Glutamatergic neuron (in vitro differentiated cells): ENCODE results near the gene PCGF1. TPM values are rescaled to one million over a fixed set of nuclear protein-coding genes. Genes with fewer than 3 reads are reported as not detected.
A peak's percentile ranks its signal among the peaks of the same experiment; 100 is the strongest.

Source experiments
- DNase-seq: peaks from one replicate; pipeline ENCODE4 v3.0.0; 2022
- H3K27ac Mint-ChIP-seq: one replicate; pipeline ENCODE4 v1.8.0; 2020; ENCODE audit warnings: mild to moderate bottlenecking, mixed read lengths, inconsistent platforms; ENCODE audit not compliant: unreplicated experiment
- H3K27me3 Mint-ChIP-seq: one replicate; pipeline ENCODE4 v1.8.0; 2020; ENCODE audit warnings: mild to moderate bottlenecking, moderate library complexity, mixed read lengths, inconsistent platforms; ENCODE audit not compliant: unreplicated experiment
- H3K36me3 Mint-ChIP-seq: one replicate; pipeline ENCODE4 v1.8.0; 2020; ENCODE audit warnings: mild to moderate bottlenecking, mixed read lengths, inconsistent platforms; ENCODE audit not compliant: unreplicated experiment
- H3K4me1 Mint-ChIP-seq: one replicate; pipeline ENCODE4 v1.8.0; 2020; ENCODE audit warnings: mild to moderate bottlenecking, low read depth, mixed read lengths, inconsistent platforms; ENCODE audit not compliant: unreplicated experiment
- H3K4me3 Mint-ChIP-seq: one replicate; pipeline ENCODE4 v1.8.0; 2020; ENCODE audit warnings: mild to moderate bottlenecking, mixed read lengths, inconsistent platforms; ENCODE audit not compliant: unreplicated experiment
- H3K9me3 Mint-ChIP-seq: one replicate; pipeline ENCODE4 v1.8.0; 2020; ENCODE audit warnings: mild to moderate bottlenecking, moderate library complexity, mixed read lengths, inconsistent platforms; ENCODE audit not compliant: unreplicated experiment
- total RNA-seq: library from RNA; stranded (reverse); fragmentation: NEBNext Ultra II Directional; extraction: Animal tissue kit (Norgen Biotek cat#: 25700); gene quantifications from one replicate; pipeline ENCODE4 v1.2.1, GENCODE V29; 2021; ENCODE audit not compliant: unreplicated experiment
- TF ChIP-seq, protein P1 (sequence below): fragments of 200-600 bp; sonication (generic); IDR thresholded peaks from one replicate; pipeline ENCODE4 v1.5.0; 2021; ENCODE audit not compliant: partially characterized antibody, unreplicated experiment

The PCGF1 gene
- total RNA-seq, 1 donor from 2014 or later, result 32.3 TPM

DNA sequence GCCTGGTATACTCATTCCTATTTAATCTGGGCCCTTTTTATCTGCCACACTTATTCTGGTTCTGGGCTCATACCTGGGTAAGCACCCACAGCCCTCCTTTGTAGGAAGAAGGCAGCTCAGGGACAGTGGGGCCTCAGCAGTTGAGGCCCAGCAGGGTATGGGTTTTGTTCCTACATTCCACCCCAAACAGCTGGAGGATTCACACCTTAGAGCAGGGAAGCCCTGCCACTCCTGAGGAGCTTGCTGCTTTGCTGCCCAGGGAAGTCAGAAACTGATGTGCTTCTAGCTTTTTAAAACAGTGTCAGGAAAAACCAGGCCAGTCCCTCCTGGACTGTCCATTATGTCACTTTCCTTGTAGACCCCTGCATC, 6.9 kb downstream of the PCGF1 start:
- Mint-ChIP-seq H3K9me3 (peaks cover 8% of the 10 kb centered on the region), H3K4me3 (peak overlapping the region; percentile 66), H3K27me3 (peaks cover 36% of the 10 kb centered on the region), H3K36me3 (peaks cover 16% of the 10 kb centered on the region), H3K27ac (no peak overlapping the region), H3K4me1 (peaks cover 15% of the 10 kb centered on the region)
- TF ChIP-seq, protein P1, sequence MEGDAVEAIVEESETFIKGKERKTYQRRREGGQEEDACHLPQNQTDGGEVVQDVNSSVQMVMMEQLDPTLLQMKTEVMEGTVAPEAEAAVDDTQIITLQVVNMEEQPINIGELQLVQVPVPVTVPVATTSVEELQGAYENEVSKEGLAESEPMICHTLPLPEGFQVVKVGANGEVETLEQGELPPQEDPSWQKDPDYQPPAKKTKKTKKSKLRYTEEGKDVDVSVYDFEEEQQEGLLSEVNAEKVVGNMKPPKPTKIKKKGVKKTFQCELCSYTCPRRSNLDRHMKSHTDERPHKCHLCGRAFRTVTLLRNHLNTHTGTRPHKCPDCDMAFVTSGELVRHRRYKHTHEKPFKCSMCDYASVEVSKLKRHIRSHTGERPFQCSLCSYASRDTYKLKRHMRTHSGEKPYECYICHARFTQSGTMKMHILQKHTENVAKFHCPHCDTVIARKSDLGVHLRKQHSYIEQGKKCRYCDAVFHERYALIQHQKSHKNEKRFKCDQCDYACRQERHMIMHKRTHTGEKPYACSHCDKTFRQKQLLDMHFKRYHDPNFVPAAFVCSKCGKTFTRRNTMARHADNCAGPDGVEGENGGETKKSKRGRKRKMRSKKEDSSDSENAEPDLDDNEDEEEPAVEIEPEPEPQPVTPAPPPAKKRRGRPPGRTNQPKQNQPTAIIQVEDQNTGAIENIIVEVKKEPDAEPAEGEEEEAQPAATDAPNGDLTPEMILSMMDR, result no peak
- no peak for DNase-seq

GRCh38 chr2:74499940-74500577, 7.4 kb downstream of the PCGF1 start:
- peaks cover 36% of the 10 kb centered on the region for H3K27me3 Mint-ChIP-seq
- peak overlapping the region; percentile 22 for H3K27ac Mint-ChIP-seq
- H3K9me3 Mint-ChIP-seq, result peaks cover 8% of the 10 kb centered on the region
- H3K4me1 Mint-ChIP-seq, result peaks cover 15% of the 10 kb centered on the region
- peaks cover 16% of the 10 kb centered on the region for H3K36me3 Mint-ChIP-seq
- peak overlapping the region; percentile 66 for H3K4me3 Mint-ChIP-seq
- no peak for DNase-seq
- TF ChIP-seq, protein P1, result no peak

- TF ChIP-seq, protein P1, result no peak
- H3K27me3 Mint-ChIP-seq, result peaks cover 31% of the 10 kb centered on the region
These were observed 8.1 kb downstream of the PCGF1 start, which contains the start of gene LBX2 for GRCh38 chr2:74499267-74499939. TSS of gene LBX2 (minus strand) at chr2:74499603. CDS start at chr2:74499537, 66 bp downstream.

DNA sequence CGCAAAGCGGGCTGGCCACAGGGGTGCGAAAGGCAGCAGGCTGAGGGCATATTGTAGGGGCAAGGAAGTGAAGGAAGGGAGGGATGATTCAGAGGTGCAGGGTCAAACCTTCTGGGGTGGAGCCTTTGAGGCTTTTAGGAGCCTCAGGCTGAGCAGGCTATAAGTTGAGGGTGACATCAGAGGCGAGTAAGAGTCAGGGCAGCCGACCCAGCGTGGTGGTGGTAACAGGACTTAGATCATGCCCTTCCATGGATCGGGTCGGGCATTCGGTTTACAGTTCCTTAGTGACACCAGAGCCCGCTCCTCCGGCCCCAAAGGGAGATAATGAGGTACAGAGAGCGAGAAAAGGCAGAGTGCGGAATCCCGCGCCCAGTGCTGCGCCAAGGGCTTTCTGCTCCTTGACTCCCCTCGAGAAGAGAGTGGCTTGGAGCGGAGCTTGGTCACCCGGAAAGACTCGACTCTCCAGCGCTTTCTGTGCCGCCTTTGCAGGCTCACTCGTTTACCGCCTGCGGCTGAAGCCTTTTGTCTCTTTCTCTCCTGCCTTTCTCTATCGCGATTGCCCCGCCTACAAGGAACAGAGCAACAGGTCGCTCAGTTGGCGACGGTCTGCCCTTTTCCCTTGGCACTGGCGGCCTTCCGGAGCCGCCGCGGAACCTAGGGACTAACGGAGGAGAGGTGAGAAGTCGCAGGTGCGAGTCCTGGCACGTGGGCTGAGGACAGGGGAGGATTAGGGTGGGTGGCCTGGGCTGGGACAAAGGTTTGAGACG, 8.8 kb downstream of the PCGF1 start:
- H3K27me3 Mint-ChIP-seq, result peaks cover 25% of the 10 kb centered on the region

More at GRCh38 chr2:74499267-74499939, 8.1 kb downstream of the PCGF1 start, which contains the start of gene LBX2:
- Mint-ChIP-seq H3K27ac (peak within 1 kb of the TSS; percentile 22), H3K36me3 (peaks cover 12% of the 10 kb centered on the region), H3K9me3 (peaks cover 8% of the 10 kb centered on the region), H3K4me3 (peak within 1 kb of the TSS; percentile 86), H3K4me1 (peaks cover 15% of the 10 kb centered on the region)
- peak; percentile 26 for DNase-seq

More for the DNA sequence above, 8.8 kb downstream of the PCGF1 start:
- Mint-ChIP-seq H3K9me3 (peaks cover 9% of the 10 kb centered on the region), H3K36me3 (peaks cover 8% of the 10 kb centered on the region), H3K27ac (no peak overlapping the region), H3K4me1 (peaks cover 15% of the 10 kb centered on the region), H3K4me3 (peak overlapping the region; percentile 86)
- DNase-seq, result peak; percentile 34
- TF ChIP-seq, protein P1, result no peak
